K562 (cell line): Measurements from ENCODE around the gene MT1A. TPM values are rescaled to one million over a fixed set of nuclear protein-coding genes. Genes with fewer than 3 reads are reported as not detected.

Experiments
- CEBPB ChIP-seq: fragments of 450-650 bp; IDR thresholded peaks from 2 replicates; pipeline ENCODE4 v1.6.1; 2016; ENCODE audit warnings: missing genetic modification characterization, missing compliant biosample characterization
- GTF3C2 ChIP-seq: IDR thresholded peaks from 3 replicates; pipeline ENCODE4 v1.6.1; 2011; ENCODE audit warnings: borderline replicate concordance, mild to moderate bottlenecking, moderate library complexity; ENCODE audit not compliant: insufficient read length; ENCODE audit errors: extremely low read depth
- IRF2 ChIP-seq: sonication (generic); formaldehyde crosslinking; IDR thresholded peaks from 2 replicates; pipeline ENCODE4 v1.8.1; 2022; ENCODE audit warnings: mild to moderate bottlenecking, missing genetic modification reagents
- NEUROD1 ChIP-seq: fragments of 150-350 bp; IDR thresholded peaks from 2 replicates; pipeline ENCODE4 v1.6.1; 2014; ENCODE audit warnings: borderline replicate concordance, low read length, low read depth; ENCODE audit not compliant: partially characterized antibody
- RBM15 ChIP-seq: fragments of 200-400 bp; formaldehyde crosslinking; IDR thresholded peaks from 2 replicates; pipeline ENCODE4 v1.6.1; 2018; ENCODE audit warnings: mild to moderate bottlenecking, low read length, moderate library complexity; ENCODE audit not compliant: insufficient read depth
- ZNF695 ChIP-seq: fragments of 450-650 bp; formaldehyde crosslinking; IDR thresholded peaks from 2 replicates; pipeline ENCODE4 v1.4.0; 2020; ENCODE audit warnings: mild to moderate bottlenecking, moderate library complexity
- polyA plus RNA-seq, 8 experiments: library from polyadenylated mRNA; depleted of rRNA in 4 of 8; stranded (reverse) in 5 of 8; unstranded in 3 of 8; fragments of >200 nt; fragmentation: Nextera tagmentation in 2 of 8; fragmentation: Illumina TruSeq in 1 of 8; extraction: Ambion mirVana in 2 of 8; extraction: Trizol in 1 of 8; gene quantifications; 2 replicates each; pipeline versions ENCODE4 v1.2.1 to v1.2.3, GENCODE V29; 2011 to 2014; ENCODE audit warnings: inconsistent platforms in 1 of 8, missing spikeins in 1 of 8
- total RNA-seq, 7 experiments: library from RNA; depleted of rRNA in 6 of 7; stranded (reverse); fragments of >200 nt in 6 of 7; fragmentation: Illumina TruSeq in 2 of 7; extraction: Trizol in 2 of 7; gene quantifications; 2 replicates each; pipeline versions ENCODE4 v1.2.1 to v1.2.3, GENCODE V29; 2011 to 2021; ENCODE audit warnings: low replicate concordance in 1 of 7
- TF ChIP-seq, protein P1 (sequence below): fragments of 450-650 bp; IDR thresholded peaks from 2 replicates; pipeline ENCODE4 v1.6.1; 2016
- TF ChIP-seq, protein P2 (sequence below): sonication (generic); formaldehyde crosslinking; IDR thresholded peaks from 2 replicates; pipeline ENCODE4 v1.8.1; 2023; ENCODE audit warnings: missing genetic modification reagents, mild to moderate bottlenecking, borderline replicate concordance

MT1A gene
- total and polyA plus RNA-seq, 9 of the 15 experiments (the other 6 are each of a cell fraction or from before 2014, with no cell fraction given), result 0.23 TPM; not detected in 8

DNA sequence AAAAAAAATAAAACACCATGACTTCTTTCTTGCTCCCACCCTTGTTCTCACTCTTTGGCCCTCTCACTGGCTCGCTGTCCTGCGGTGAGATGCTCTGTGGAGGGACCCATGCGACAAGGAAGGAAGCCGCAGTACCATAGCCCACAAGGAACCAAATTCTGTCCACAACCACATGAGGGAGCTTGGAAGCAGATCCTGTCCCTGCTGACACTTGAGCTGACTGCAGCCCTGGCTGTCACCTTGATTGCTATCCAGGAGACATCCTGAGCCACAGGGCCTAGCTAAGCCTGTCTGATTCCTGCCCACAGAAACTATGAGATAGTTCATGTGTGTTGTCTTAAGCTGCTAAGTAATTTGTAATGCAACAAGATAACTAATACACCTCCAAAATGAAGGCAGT lies 34.9 kb upstream of the MT1A start (continued):
- no peak for TF ChIP-seq GTF3C2
- TF ChIP-seq ZNF695 (CRISPR knock-in tag), result no peak
- TF ChIP-seq, protein P1, sequence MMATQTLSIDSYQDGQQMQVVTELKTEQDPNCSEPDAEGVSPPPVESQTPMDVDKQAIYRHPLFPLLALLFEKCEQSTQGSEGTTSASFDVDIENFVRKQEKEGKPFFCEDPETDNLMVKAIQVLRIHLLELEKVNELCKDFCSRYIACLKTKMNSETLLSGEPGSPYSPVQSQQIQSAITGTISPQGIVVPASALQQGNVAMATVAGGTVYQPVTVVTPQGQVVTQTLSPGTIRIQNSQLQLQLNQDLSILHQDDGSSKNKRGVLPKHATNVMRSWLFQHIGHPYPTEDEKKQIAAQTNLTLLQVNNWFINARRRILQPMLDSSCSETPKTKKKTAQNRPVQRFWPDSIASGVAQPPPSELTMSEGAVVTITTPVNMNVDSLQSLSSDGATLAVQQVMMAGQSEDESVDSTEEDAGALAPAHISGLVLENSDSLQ, result peak; percentile 87
- no peak for TF ChIP-seq IRF2
- no peak for TF ChIP-seq RBM15
- TF ChIP-seq, protein P2, sequence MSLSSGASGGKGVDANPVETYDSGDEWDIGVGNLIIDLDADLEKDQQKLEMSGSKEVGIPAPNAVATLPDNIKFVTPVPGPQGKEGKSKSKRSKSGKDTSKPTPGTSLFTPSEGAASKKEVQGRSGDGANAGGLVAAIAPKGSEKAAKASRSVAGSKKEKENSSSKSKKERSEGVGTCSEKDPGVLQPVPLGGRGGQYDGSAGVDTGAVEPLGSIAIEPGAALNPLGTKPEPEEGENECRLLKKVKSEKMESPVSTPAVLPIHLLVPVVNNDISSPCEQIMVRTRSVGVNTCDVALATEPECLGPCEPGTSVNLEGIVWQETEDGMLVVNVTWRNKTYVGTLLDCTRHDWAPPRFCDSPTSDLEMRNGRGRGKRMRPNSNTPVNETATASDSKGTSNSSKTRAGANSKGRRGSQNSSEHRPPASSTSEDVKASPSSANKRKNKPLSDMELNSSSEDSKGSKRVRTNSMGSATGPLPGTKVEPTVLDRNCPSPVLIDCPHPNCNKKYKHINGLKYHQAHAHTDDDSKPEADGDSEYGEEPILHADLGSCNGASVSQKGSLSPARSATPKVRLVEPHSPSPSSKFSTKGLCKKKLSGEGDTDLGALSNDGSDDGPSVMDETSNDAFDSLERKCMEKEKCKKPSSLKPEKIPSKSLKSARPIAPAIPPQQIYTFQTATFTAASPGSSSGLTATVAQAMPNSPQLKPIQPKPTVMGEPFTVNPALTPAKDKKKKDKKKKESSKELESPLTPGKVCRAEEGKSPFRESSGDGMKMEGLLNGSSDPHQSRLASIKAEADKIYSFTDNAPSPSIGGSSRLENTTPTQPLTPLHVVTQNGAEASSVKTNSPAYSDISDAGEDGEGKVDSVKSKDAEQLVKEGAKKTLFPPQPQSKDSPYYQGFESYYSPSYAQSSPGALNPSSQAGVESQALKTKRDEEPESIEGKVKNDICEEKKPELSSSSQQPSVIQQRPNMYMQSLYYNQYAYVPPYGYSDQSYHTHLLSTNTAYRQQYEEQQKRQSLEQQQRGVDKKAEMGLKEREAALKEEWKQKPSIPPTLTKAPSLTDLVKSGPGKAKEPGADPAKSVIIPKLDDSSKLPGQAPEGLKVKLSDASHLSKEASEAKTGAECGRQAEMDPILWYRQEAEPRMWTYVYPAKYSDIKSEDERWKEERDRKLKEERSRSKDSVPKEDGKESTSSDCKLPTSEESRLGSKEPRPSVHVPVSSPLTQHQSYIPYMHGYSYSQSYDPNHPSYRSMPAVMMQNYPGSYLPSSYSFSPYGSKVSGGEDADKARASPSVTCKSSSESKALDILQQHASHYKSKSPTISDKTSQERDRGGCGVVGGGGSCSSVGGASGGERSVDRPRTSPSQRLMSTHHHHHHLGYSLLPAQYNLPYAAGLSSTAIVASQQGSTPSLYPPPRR, result no peak
- 0 out of 2 replicates have a peak, but pooled peaks have one; percentile 1 for TF ChIP-seq CEBPB (tag)
- no peak for TF ChIP-seq NEUROD1
